ENCODE data around the gene AADACL3.

The AADACL3 gene

GRCh38 chr1:12697397-12697796 is 18.5 kb upstream of the AADACL3 start:
- no peak for DNase-seq (ENCODE audit: extremely low spot score)
- ChIA-PET POLR2A (no interaction called here), CTCF (no interaction called here)
- TF ChIP-seq FOXK2 (IDR thresholded peaks at IDR 0.05), result no peak
- no peak for TF ChIP-seq FOXM1 (IDR thresholded peaks at IDR 0.05; ENCODE audit: borderline replicate concordance)
- TF ChIP-seq SUZ12 (IDR thresholded peaks at IDR 0.05), result no peak
- no peak for TF ChIP-seq NFRKB (IDR thresholded peaks at IDR 0.05)
- TF ChIP-seq HDGF (IDR thresholded peaks at IDR 0.05; ENCODE audit: borderline replicate concordance), result no peak
- no peak for TF ChIP-seq SP1 (IDR thresholded peaks at IDR 0.05)
- TF ChIP-seq LEF1 (IDR thresholded peaks at IDR 0.05; ENCODE audit: borderline replicate concordance), result no peak
- TF ChIP-seq CTBP1 (IDR thresholded peaks at IDR 0.05; ENCODE audit: borderline replicate concordance), result no peak
- TF ChIP-seq PKNOX1 (IDR thresholded peaks at IDR 0.05), result no peak
- no peak for TF ChIP-seq ZNF384 (IDR thresholded peaks at IDR 0.05)
- TF ChIP-seq BHLHE40 (IDR thresholded peaks at IDR 0.05; ENCODE audit: borderline replicate concordance), result no peak
- no peak for TF ChIP-seq ARNT (IDR thresholded peaks at IDR 0.05)
- no peak for TF ChIP-seq ELF4 (IDR thresholded peaks at IDR 0.05)
- TF ChIP-seq L3MBTL2 (conservative IDR thresholded peaks at IDR 0.05), result no peak
- TF ChIP-seq FOXA1 (IDR thresholded peaks at IDR 0.05), result no peak
- TF ChIP-seq TARDBP (IDR thresholded peaks at IDR 0.05), result no peak

GRCh38 chr1:12703821-12704451 is 12.0 kb upstream of the AADACL3 start:
- POLR2A ChIA-PET, result no interaction called here
- no peak for DNase-seq (ENCODE audit: extremely low spot score)
- CTCF ChIA-PET, result no interaction called here
- TF ChIP-seq FOXA1 (IDR thresholded peaks at IDR 0.05), result no peak

- no peak for DNase-seq (ENCODE audit: extremely low spot score)
These were observed 9.8 kb upstream of the AADACL3 start for GRCh38 chr1:12706061-12706460.

GRCh38 chr1:12708396-12709090 is 7.4 kb upstream of the AADACL3 start:
- no peak for DNase-seq (ENCODE audit: extremely low spot score)
- TF ChIP-seq ARNT (IDR thresholded peaks at IDR 0.05), result no peak
- TF ChIP-seq LEF1 (IDR thresholded peaks at IDR 0.05; ENCODE audit: borderline replicate concordance), result no peak
- TF ChIP-seq SUZ12 (IDR thresholded peaks at IDR 0.05), result no peak
- TF ChIP-seq CTBP1 (IDR thresholded peaks at IDR 0.05; ENCODE audit: borderline replicate concordance), result no peak
- no peak for TF ChIP-seq FOXK2 (IDR thresholded peaks at IDR 0.05)
- no peak for TF ChIP-seq NFRKB (IDR thresholded peaks at IDR 0.05)
- TF ChIP-seq SP1 (IDR thresholded peaks at IDR 0.05), result no peak
- no peak for TF ChIP-seq TARDBP (IDR thresholded peaks at IDR 0.05)
- no peak for TF ChIP-seq PKNOX1 (IDR thresholded peaks at IDR 0.05)
- no peak for TF ChIP-seq ELF4 (IDR thresholded peaks at IDR 0.05)
- no peak for TF ChIP-seq FOXM1 (IDR thresholded peaks at IDR 0.05; ENCODE audit: borderline replicate concordance)
- no peak for TF ChIP-seq BHLHE40 (IDR thresholded peaks at IDR 0.05; ENCODE audit: borderline replicate concordance)
- TF ChIP-seq HDGF (IDR thresholded peaks at IDR 0.05; ENCODE audit: borderline replicate concordance), result no peak
- no peak for TF ChIP-seq ZNF384 (IDR thresholded peaks at IDR 0.05)
- TF ChIP-seq FOXA1 (IDR thresholded peaks at IDR 0.05), result no peak
- TF ChIP-seq L3MBTL2 (conservative IDR thresholded peaks at IDR 0.05), result no peak
- POLR2A ChIA-PET, result no interaction called here
- CTCF ChIA-PET, result no interaction called here

More at GRCh38 chr1:12706061-12706460, 9.8 kb upstream of the AADACL3 start:
- TF ChIP-seq CTBP1 (IDR thresholded peaks at IDR 0.05; ENCODE audit: borderline replicate concordance), result no peak
- TF ChIP-seq PKNOX1 (IDR thresholded peaks at IDR 0.05), result no peak
- ChIA-PET POLR2A (no interaction called here), CTCF (no interaction called here)

- POLR2A ChIA-PET, result no interaction called here
- TF ChIP-seq FOXM1 (IDR thresholded peaks at IDR 0.05; ENCODE audit: borderline replicate concordance), result no peak
- TF ChIP-seq L3MBTL2 (conservative IDR thresholded peaks at IDR 0.05), result no peak
- no peak for TF ChIP-seq LEF1 (IDR thresholded peaks at IDR 0.05; ENCODE audit: borderline replicate concordance)
- no peak for TF ChIP-seq NFRKB (IDR thresholded peaks at IDR 0.05)
- TF ChIP-seq SP1 (IDR thresholded peaks at IDR 0.05), result no peak
- TF ChIP-seq FOXK2 (IDR thresholded peaks at IDR 0.05), result no peak
- TF ChIP-seq ELF4 (IDR thresholded peaks at IDR 0.05), result no peak
- TF ChIP-seq HDGF (IDR thresholded peaks at IDR 0.05; ENCODE audit: borderline replicate concordance), result no peak
- no peak for TF ChIP-seq TARDBP (IDR thresholded peaks at IDR 0.05)
- TF ChIP-seq FOXA1 (IDR thresholded peaks at IDR 0.05), result no peak
- CTCF ChIA-PET, result no interaction called here
- no peak for DNase-seq (ENCODE audit: extremely low spot score)
These were observed 6.8 kb upstream of the AADACL3 start for GRCh38 chr1:12709091-12709491.

- TF ChIP-seq FOXA1 (IDR thresholded peaks at IDR 0.05) (no peak), L3MBTL2 (conservative IDR thresholded peaks at IDR 0.05) (no peak), HDGF (IDR thresholded peaks at IDR 0.05; ENCODE audit: borderline replicate concordance) (no peak), SP1 (IDR thresholded peaks at IDR 0.05) (no peak), ELF4 (IDR thresholded peaks at IDR 0.05) (no peak), LEF1 (IDR thresholded peaks at IDR 0.05; ENCODE audit: borderline replicate concordance) (no peak), FOXM1 (IDR thresholded peaks at IDR 0.05; ENCODE audit: borderline replicate concordance) (no peak), BHLHE40 (IDR thresholded peaks at IDR 0.05; ENCODE audit: borderline replicate concordance) (no peak), SUZ12 (IDR thresholded peaks at IDR 0.05) (no peak), ZNF384 (IDR thresholded peaks at IDR 0.05) (no peak), PKNOX1 (IDR thresholded peaks at IDR 0.05) (no peak), NFRKB (IDR thresholded peaks at IDR 0.05) (no peak), ARNT (IDR thresholded peaks at IDR 0.05) (no peak), FOXK2 (IDR thresholded peaks at IDR 0.05) (no peak), CTBP1 (IDR thresholded peaks at IDR 0.05; ENCODE audit: borderline replicate concordance) (no peak)
- no peak for DNase-seq (ENCODE audit: extremely low spot score)
- POLR2A ChIA-PET, result no interaction called here
- CTCF ChIA-PET, result no interaction called here
These were observed 6.2 kb upstream of the AADACL3 start for GRCh38 chr1:12709696-12710095.
